ENCODE results near the gene GSTA3. TPM values are rescaled to one million over a fixed set of nuclear protein-coding genes. Genes with fewer than 3 reads are reported as not detected.
"Not testable (repeated sequence)": the region's sequence is repeated elsewhere in the genome, so short reads cannot be mapped to it uniquely, and the experiment has no call there.

Gene GSTA3
- total RNA-seq, 4 donors from 2014 or later: 12.4 to 17.4 (median 16.3) TPM

DNA sequence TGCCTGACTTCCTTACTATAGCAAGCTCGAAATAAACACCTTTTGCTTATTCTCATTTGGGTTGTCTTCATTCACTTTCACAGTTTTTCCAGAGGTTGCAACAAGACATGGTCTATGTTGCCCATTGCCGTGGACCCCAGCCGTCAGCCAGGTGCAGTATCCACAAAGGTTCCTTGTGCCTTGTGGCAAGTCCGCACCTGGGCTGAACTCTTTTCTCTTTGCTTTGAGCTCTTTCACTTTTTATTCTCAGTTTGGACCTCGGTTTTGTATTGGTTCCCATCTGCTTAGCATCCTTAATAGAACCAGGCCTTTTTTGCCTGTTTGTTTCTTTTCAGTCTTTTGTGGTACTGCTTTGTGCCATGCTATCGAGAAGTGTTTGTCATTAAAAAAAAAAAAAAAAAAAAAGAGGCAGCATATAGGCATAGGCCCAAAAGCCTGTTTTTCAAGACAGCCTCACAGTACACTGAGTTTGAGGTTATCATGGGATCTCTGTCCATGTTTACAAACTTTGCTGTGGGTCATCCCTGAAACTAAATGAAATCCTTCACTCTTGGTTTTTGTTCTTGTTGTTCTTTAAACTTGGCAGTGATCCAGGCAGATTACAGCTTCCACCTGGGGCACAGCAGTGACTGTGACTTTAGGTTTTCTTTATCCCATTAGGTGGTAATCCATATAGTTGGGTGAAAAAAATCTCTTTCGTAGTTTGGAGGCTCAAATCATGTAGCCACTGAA is 33.3 kb downstream of the GSTA3 start:
- 84% methylated on average over 7 of the region's 7 CpGs for WGBS
- TF ChIP-seq POLR2A (IDR thresholded peaks at IDR 0.05): no peak
- no peak for TF ChIP-seq POLR2AphosphoS5 (IDR thresholded peaks at IDR 0.05)
- no peak for TF ChIP-seq EP300 (IDR thresholded peaks at IDR 0.05)
- TF ChIP-seq, protein P1, sequence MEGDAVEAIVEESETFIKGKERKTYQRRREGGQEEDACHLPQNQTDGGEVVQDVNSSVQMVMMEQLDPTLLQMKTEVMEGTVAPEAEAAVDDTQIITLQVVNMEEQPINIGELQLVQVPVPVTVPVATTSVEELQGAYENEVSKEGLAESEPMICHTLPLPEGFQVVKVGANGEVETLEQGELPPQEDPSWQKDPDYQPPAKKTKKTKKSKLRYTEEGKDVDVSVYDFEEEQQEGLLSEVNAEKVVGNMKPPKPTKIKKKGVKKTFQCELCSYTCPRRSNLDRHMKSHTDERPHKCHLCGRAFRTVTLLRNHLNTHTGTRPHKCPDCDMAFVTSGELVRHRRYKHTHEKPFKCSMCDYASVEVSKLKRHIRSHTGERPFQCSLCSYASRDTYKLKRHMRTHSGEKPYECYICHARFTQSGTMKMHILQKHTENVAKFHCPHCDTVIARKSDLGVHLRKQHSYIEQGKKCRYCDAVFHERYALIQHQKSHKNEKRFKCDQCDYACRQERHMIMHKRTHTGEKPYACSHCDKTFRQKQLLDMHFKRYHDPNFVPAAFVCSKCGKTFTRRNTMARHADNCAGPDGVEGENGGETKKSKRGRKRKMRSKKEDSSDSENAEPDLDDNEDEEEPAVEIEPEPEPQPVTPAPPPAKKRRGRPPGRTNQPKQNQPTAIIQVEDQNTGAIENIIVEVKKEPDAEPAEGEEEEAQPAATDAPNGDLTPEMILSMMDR (IDR thresholded peaks at IDR 0.05): no peak
- Histone ChIP-seq H3K36me3 (no peaks in the 10 kb centered on the region), H3K4me1 (no peaks in the 10 kb centered on the region), H3K27me3 (no peaks in the 10 kb centered on the region), H3K4me3 (no peak overlapping the region), H3K27ac (no peak overlapping the region), H3K9me3 (no peaks in the 10 kb centered on the region)
- DNase-seq (ENCODE audit: low spot score in 2 of 2): no peak

DNA sequence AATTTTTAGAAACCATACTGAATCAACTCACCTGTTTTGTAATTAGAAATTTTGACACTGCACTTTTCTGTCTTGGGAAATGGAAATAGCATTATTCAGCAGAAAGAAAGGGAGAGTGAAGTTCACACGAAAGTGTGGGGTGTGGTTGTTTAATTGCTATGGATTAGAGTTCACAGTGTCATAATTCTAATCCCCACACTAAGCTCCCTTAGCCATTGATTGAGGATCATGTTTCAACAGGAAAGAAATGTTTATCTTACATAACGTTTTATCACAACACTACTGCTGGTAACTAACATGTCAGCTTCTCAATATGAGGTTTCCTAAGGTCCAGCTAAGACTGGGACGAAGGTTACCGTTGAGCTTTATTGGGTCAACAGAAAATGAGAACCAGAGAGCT is 37.5 kb downstream of the GSTA3 start:
- Histone ChIP-seq H3K4me1 (no peaks in the 10 kb centered on the region), H3K27me3 (no peaks in the 10 kb centered on the region), H3K36me3 (no peaks in the 10 kb centered on the region), H3K4me3 (no peak overlapping the region), H3K9me3 (no peaks in the 10 kb centered on the region), H3K27ac (no peak overlapping the region)
- DNase-seq (ENCODE audit: low spot score in 2 of 2): no peak
- WGBS: 55% methylated on average over 4 of the region's 4 CpGs
- TF ChIP-seq POLR2AphosphoS5 (IDR thresholded peaks at IDR 0.05): no peak
- TF ChIP-seq, protein P1 (IDR thresholded peaks at IDR 0.05): no peak
- TF ChIP-seq POLR2A (IDR thresholded peaks at IDR 0.05): no peak
- TF ChIP-seq EP300 (IDR thresholded peaks at IDR 0.05): no peak

DNA sequence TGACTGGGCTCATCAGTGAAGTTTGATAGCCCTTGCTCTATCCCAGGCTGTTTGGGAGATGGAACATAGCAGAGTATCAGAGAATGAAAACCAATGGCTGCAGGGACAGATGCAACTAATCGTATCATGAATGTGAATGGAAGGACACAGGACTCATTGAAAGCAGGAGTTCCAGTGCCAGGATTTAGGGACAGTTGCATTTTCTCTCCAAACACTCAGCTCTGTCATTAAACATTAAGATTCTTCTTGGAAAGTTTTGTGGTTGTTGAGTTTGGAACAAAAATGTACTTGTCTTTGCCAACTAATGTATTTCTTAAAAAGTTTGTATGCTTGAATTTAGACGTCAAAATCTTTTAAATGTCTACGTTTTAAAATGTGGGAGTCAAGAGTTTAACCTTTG is 37.9 kb downstream of the GSTA3 start:
- H3K4me1 ChIP-seq: no peaks in the 10 kb centered on the region
- 60% methylated on average over 3 of the region's 3 CpGs for WGBS
- DNase-seq (ENCODE audit: low spot score in 2 of 2): no peak
- no peaks in the 10 kb centered on the region for H3K9me3 ChIP-seq
- H3K27ac ChIP-seq: no peak overlapping the region
- no peak for TF ChIP-seq POLR2AphosphoS5 (IDR thresholded peaks at IDR 0.05)
- TF ChIP-seq, protein P1 (IDR thresholded peaks at IDR 0.05): no peak
- TF ChIP-seq EP300 (IDR thresholded peaks at IDR 0.05): no peak
- no peak for TF ChIP-seq POLR2A (IDR thresholded peaks at IDR 0.05)
- no peaks in the 10 kb centered on the region for H3K36me3 ChIP-seq
- H3K27me3 ChIP-seq: no peaks in the 10 kb centered on the region
- no peak overlapping the region for H3K4me3 ChIP-seq

DNA sequence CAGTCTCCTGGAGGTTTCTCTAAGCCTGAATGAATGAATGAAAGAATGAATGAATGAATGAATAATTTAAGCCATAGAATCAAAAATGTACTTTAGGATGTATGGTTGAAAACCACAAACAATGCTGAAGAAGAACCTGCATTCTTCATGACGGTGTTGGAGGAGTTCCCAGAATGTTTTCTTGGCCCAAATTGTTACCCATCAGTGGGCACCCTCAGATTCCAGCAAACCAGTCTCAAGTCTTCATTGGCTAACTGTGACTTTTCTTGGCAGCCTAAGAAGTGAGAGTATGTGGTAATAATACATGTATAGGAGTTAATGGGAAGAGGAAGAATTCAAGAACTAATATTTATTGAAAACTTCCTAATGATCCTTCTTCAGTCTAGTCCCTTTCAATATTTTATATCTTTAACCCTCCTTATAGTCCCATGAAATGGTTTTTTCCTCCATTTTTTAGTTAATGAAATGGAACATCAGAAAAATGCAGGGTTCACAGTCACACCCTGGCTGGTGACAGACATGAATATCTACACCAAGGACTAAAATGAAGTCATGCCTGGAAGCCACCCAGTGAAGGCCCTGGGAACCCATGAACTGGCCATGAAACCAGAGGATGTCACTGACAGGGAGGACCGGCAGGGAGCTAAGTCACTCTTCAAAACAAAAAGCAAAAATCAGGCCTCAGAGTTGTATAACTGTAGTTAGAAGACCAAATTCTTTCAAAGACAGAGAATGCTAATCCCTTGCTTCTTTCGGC is 39.0 kb downstream of the GSTA3 start:
- not testable (repeated sequence) for H3K27me3 ChIP-seq; H3K9me3 ChIP-seq; DNase-seq (ENCODE audit: low spot score in 2 of 2); H3K4me1 ChIP-seq; H3K27ac ChIP-seq; H3K36me3 ChIP-seq; H3K4me3 ChIP-seq
- 70% methylated on average over 3 of the region's 3 CpGs for WGBS

DNA sequence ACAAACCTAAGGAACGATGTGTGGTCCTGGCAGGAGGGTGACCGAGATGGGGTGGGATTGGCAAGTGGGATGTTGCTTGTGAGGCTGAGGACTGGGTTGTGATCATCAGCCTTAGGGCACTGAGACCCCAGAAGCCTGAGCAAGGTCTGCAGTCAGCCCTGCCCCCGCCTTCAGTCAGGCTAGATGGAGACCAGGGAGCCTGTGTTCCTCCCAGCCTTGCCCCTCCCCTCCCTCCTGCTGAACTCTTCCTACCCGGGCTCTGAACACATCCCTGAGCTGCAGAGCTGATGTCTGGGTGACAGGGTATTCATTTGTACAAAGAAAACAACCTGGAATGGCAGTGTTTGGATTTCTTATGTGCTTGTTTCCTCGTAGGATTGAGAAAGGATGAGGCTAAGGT is 40.6 kb downstream of the GSTA3 start:
- 68% methylated on average over 5 of the region's 5 CpGs for WGBS
- H3K9me3 ChIP-seq; H3K4me3 ChIP-seq; H3K4me1 ChIP-seq; H3K27ac ChIP-seq; DNase-seq (ENCODE audit: low spot score in 2 of 2); H3K36me3 ChIP-seq; H3K27me3 ChIP-seq: not testable (repeated sequence)

DNA sequence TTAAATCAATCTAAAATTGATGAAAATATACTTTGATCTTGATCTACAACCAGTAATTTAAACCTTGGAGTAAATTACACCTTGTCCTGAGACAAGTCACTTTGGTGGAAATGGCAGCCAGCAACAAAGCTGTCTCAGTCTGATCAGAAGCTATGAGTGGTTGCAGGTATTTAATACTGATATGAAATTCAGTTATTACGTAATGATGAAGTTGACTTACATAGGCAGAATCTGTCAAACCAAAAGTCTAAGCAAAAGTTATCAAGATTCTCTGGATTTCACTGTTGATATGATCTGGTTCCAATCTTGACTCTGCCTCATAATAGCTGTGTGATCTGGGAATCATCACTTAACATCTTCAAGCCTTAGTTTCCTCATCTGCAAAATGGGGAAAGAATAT is 41.3 kb downstream of the GSTA3 start:
- 84% methylated on average over 1 of the region's 1 CpG for WGBS

DNA sequence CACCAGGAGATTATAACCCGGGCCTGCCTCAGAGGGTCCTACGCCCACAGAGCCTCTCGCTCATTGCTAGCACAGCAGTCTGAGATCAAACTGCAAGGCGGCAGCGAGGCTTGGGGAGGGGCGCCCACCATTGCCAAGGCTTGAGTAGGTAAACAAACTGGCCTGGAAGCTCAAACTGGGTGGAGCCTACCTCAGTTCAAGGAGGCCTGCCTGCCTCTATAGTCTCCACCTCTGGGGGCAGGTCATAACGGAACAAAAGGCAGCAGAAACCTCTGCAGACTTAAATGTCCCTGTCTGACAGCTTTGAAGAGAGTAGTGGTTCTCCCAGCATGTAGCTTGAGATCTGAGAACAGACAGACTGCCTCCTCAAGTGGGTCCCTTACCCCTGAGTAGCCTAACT is 48.3 kb downstream of the GSTA3 start:
- not testable (repeated sequence) for DNase-seq (ENCODE audit: low spot score in 2 of 2); H3K36me3 ChIP-seq; H3K27me3 ChIP-seq; H3K4me1 ChIP-seq; H3K9me3 ChIP-seq; H3K27ac ChIP-seq; H3K4me3 ChIP-seq
- 96% methylated on average over 3 of the region's 7 CpGs for WGBS

More for the DNA sequence above, 41.3 kb downstream of the GSTA3 start:
- Histone ChIP-seq H3K9me3 (no peaks in the 10 kb centered on the region), H3K4me1 (no peaks in the 10 kb centered on the region), H3K36me3 (no peaks in the 10 kb centered on the region), H3K27ac (no peak overlapping the region), H3K27me3 (no peaks in the 10 kb centered on the region), H3K4me3 (no peak overlapping the region)
- no peak for TF ChIP-seq POLR2A (IDR thresholded peaks at IDR 0.05)
- TF ChIP-seq POLR2AphosphoS5 (IDR thresholded peaks at IDR 0.05): no peak
- no peak for TF ChIP-seq EP300 (IDR thresholded peaks at IDR 0.05)
- TF ChIP-seq, protein P1 (IDR thresholded peaks at IDR 0.05): no peak
- no peak for DNase-seq (ENCODE audit: low spot score in 2 of 2)
